SH-SY5Y (cell line): ENCODE data around the gene ADGRE1.

ENCODE experiments used
- GATA2 ChIP-seq: IDR thresholded peaks from 2 replicates; pipeline ENCODE4 v1.6.1; 2011; ENCODE audit warnings: mild to moderate bottlenecking, low read depth, low read length
- GATA3 ChIP-seq: IDR thresholded peaks from 2 replicates; pipeline ENCODE4 v1.6.1; 2011; ENCODE audit warnings: low read depth, mild to moderate bottlenecking, low read length, moderate library complexity

ADGRE1 gene, protein sequence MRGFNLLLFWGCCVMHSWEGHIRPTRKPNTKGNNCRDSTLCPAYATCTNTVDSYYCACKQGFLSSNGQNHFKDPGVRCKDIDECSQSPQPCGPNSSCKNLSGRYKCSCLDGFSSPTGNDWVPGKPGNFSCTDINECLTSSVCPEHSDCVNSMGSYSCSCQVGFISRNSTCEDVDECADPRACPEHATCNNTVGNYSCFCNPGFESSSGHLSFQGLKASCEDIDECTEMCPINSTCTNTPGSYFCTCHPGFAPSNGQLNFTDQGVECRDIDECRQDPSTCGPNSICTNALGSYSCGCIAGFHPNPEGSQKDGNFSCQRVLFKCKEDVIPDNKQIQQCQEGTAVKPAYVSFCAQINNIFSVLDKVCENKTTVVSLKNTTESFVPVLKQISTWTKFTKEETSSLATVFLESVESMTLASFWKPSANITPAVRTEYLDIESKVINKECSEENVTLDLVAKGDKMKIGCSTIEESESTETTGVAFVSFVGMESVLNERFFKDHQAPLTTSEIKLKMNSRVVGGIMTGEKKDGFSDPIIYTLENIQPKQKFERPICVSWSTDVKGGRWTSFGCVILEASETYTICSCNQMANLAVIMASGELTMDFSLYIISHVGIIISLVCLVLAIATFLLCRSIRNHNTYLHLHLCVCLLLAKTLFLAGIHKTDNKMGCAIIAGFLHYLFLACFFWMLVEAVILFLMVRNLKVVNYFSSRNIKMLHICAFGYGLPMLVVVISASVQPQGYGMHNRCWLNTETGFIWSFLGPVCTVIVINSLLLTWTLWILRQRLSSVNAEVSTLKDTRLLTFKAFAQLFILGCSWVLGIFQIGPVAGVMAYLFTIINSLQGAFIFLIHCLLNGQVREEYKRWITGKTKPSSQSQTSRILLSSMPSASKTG

DNA sequence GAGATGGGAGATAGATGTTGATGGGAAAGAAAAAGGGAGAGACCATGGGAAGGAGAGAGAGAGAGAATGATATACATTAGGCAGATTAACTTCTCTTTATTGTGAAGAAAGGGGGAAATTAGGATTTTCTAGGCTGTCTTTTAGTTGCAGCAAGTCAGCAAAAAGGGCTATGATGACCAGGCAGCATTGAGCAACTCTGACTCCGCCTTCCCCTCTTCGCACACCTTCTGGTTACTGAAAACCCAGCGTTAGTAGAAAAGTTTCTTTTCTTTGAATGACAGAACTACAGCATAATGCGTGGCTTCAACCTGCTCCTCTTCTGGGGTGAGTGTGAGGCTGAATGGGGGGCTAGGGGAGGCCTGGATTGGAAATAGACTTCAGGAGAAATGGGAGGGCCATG, at the start of gene ADGRE1:
Gene ADGRE1, plus strand, starts transcription at position 264 of the 400 bp plus-strand sequence. Its CDS starts 30 bp downstream, at position 294.
- TF ChIP-seq GATA3 (no peak), GATA2 (no peak)

DNA sequence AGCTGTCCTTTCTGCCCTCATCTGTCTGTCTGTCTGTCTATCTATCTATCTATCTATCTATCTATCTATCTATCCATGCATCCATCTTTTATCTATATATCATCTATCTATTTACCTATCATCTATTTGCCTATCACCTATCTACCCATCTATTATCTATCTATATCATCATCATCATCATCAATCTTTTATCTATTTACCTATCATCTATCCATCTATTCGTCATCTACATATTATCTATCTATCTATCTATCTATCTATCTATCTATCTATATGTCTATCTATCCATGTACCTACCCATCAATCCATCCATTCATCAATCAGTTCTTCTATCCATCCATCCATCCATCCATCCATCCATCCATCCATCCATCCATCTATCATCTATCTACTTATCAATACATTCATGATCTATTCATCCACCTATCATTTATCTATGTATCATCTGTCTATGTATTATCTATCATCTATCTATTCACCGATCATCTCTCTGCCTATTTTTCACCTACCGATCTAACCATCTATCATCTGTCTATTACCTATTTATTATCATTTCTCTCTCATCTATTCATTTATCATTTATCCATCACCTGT, 49.2 kb upstream of the ADGRE1 start:
- TF ChIP-seq GATA2 (no peak), GATA3 (no peak)

DNA sequence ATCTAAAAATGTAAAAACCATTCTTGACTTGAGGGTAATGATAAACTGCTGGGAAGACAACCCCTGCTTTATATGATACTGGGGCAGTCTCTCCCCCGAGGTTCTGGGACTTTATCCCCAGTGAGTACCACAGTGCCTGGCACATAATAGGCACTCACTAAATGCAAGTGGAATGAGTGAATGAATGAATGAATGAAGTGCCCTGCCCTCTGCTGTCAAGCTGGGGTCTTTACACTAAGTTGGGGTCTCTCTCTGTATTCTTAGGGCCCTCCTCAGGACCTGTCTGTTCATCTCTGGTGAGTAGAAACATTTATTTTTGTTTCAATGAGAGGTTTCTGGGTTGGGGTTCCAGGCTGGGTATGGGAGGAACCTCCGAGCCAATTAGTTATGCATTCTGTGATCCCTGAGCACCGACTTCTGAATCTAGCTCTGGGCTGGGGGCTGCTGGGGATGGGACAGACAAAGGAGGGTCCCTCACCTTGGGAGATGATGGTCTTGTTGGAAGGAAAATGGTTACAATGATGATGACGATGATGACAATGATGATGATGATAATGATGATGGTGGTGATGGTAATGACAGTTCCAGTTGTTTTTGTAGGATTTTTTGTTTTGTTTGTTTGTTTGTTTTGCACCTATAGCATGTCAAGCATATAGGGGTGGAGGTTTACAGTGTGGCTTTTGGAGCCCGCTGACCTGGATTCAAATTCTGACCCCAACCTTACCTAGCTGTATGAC, 44.3 kb upstream of the ADGRE1 start:
- TF ChIP-seq GATA3 = no peak
- TF ChIP-seq GATA2 = no peak

DNA sequence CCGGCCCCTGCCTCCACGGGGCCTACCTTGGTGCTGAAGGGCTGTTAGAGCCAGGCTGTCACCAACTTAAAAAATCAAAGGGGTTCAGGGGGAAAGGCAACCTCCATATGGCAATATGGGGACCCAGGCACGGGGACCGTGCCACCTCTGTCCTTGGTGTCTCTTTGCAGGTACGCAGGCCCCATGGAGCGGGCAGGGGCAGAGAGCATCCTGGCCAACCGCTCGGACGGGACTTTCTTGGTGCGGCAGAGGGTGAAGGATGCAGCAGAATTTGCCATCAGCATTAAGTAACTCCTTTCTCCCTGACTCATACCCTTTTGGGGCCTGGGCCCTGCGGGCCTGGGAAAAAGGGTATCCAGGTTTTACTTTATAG, 39.6 kb upstream of the ADGRE1 start:
- no peak for TF ChIP-seq GATA2
- TF ChIP-seq GATA3 = no peak

DNA sequence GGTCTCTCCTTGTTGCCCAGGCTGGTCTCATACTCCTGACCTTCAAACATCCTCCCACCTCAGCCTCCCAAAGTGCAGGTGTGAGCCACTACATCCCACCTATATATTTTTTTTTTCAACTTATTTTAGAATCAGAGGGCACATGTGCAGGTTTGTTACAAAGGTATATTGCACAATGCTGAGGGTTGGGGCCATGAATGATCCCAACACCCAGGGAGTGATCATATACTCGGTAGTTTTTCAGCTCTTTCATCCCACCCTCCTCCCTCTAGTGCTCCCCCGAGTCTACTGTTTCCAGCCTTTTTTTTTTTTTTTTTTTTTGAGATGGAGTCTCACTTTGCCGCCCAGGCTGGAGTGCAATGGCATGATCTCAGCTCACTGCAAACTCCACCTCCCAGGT, 38.4 kb upstream of the ADGRE1 start:
- no peak for TF ChIP-seq GATA2
- TF ChIP-seq GATA3 = no peak

DNA sequence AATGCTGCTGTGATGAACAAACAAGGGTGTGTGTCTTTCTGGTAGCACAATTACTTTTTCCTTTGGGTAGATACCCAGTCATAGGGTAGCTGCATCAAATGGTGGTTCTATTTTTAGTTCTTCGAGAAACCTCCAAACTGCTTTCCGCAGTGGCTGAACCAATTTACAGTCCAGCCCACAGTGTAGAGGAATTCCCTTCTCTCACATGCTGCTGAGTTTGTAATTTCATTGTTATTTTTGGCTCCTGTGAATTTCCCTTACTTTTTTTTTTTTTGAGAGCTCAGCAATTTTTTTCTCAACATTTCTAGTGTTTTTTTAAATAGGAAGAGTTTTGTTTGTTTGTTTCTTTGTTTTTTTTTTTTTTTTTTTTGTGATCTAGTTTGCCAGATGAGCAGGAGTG, 37.5 kb upstream of the ADGRE1 start:
- TF ChIP-seq GATA3 (no peak), GATA2 (no peak)

DNA sequence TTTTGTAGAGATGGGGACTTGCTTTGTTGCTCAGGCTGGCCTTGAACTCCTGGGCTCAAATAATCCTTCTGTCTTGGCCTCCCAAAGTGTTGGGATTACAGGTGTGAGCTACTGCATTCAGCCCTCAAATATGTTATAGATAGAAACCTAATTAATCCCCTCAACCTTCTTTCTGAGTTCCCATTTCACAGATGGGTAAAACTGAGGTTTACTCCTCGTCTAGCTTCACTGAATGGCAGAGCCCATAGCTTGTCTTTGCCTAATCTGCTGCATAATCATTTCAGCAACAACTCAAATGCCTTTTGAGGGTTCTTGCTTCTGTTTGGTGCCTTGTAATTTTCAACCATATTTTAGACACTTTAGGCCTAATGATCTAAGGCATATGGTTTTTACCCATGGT, 36.0 kb upstream of the ADGRE1 start:
- TF ChIP-seq GATA3 (no peak), GATA2 (no peak)

DNA sequence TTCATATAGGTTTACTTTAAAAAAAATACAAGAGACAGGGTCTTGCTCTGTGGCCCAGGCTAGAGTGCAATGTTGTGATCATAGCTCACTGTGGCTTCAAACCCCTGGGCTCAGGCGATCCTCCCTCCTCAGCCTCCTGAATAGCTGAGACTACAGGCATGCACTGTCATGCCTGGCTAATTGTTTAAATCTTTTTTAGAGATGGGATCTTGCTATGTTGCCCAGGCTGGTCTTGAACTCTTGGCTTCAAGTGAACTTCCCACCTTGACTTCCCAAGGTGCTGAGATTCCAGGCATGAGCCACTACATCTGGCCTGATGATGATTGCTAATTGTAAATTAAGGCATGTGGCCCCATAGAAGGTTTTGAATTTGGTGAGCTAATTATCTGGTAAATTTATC, 35.4 kb upstream of the ADGRE1 start:
- no peak for TF ChIP-seq GATA2
- TF ChIP-seq GATA3 = no peak

DNA sequence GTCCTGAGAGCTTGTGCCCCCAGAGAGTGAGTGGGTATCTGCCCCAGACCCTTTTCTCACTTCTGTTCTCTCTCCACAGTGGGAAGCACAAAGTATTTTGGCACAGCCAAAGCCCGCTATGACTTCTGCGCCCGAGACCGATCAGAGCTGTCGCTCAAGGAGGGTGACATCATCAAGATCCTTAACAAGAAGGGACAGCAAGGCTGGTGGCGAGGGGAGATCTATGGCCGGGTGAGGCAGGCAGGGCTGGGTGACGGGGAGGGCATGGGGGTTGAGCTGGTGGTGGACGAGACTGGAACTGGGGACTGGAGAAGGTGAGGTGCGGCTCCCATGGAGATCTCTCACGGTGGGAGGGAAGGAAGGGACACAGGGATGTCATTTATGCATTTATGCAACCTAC, 33.5 kb upstream of the ADGRE1 start:
- TF ChIP-seq GATA3 (no peak), GATA2 (no peak)

DNA sequence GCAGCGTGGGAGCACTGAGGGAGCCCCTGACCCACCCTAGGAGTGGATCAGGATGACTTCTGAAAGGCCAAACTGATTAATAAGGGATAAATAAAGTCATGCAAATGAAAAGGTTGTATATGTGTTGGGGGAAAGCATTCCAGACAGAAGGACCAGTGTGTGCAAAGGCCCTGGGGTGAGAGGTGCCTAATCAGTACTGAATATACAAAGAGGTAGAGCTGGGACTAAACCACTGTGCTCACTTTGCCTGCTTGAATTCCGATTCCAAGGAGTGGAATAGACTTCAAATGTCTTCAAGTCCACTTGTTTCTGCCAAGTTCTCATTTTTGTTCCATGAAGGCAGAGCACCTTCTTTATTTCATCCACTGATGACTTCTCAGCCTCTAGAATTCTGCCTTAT, 32.6 kb upstream of the ADGRE1 start:
- TF ChIP-seq GATA3 (no peak), GATA2 (no peak)

DNA sequence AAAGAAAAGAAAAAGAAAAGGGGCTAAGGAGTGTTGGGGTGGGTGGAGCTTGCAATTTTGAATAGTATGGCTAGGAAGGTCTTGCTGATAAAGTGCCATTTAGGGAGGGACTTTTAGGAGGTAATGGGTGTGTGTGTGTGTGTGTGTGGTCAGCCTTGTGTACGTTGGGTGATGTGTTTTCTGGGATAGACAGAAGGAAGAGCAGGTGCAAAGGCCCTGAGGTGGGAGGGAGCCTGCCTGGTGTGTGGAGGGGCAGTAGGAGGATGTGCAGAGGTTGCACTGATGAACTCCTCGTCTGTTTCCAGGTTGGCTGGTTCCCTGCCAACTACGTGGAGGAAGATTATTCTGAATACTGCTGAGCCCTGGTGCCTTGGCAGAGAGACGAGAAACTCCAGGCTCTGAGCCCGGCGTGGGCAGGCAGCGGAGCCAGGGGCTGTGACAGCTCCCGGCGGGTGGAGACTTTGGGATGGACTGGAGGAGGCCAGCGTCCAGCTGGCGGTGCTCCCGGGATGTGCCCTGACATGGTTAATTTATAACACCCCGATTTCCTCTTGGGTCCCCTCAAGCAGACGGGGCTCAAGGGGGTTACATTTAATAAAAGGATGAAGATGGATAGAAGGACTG, 30.5 kb upstream of the ADGRE1 start:
- TF ChIP-seq GATA2 (no peak), GATA3 (no peak)

DNA sequence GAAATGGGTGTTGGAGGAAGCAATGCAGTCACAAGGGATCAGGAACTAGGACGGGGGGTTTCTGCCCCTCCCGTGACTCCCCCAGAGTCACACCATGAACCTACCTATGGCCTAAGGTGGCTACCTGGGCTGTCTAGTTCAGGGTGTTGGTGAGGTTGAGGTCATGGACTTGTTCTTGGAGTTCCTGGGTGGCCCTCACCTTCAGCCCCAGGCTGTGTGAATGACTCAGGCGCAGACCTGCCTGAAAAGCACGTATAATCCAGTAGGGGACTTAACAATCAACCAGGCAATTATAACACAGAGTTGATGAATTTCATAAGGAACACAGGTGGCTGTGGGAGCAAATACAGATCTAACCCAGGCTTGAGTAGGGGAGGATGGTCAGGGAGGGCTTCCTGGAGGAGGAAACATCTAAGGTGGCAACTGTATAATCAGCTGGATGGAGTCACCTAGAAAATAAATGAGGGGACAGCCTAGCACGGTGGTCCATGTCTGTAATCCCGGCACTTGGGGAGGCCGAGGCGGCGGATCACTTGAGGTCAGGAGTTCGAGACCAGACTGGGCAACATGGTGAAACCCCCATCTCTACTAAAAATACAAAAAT, 25.6 kb upstream of the ADGRE1 start:
- TF ChIP-seq GATA2 (no peak), GATA3 (no peak)

DNA sequence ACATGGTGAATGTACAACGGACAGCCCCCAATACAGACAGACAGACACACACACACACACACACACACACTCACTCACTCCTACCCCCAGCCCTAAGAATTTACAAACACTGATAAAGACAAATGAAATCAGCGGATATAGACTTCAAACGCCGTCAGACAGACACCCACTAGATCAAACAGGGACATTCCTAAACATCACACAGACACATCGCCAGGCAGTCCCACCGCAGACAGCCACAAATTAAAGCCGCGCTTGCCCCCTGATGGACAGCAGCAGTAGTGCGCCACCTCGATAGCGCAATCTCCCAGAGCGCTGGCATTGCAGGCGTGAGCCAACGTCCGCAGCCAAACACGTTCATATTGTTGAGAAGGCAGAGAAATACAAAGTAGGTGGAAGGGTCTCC, 24.7 kb upstream of the ADGRE1 start:
- TF ChIP-seq GATA2 = no peak
- no peak for TF ChIP-seq GATA3
